Thyroid gland (tissue), 4 donors: Measurements from ENCODE around the gene TCOF1. TPM values are rescaled to one million over a fixed set of nuclear protein-coding genes. Genes with fewer than 3 reads are reported as not detected.

ENCODE experiments used
- DNase-seq, 2 donors: peaks; one replicate each; pipeline ENCODE4 v3.0.0-alpha.2; 2019
- H3K27ac ChIP-seq, 3 donors: fragments of 200-600 bp; sonication (generic); 1 replicate in 2 of 3; 2 replicates in 1 of 3; pipeline ENCODE4 v1.5.1; 2016 to 2019; ENCODE audit warnings: mild to moderate bottlenecking in 1 of 3, moderate library complexity in 1 of 3
- H3K27me3 ChIP-seq: fragments of 200-600 bp; sonication (generic); one replicate; pipeline ENCODE4 v1.5.1; 2019
- H3K36me3 ChIP-seq, 2 donors: fragments of 200-600 bp; sonication (generic); one replicate each; pipeline ENCODE4 v1.5.1; 2016 to 2019
- H3K4me1 ChIP-seq, 2 donors: fragments of 200-600 bp; sonication (generic); one replicate each; pipeline ENCODE4 v1.5.1; 2017 to 2019
- H3K4me3 ChIP-seq, 3 donors: fragments of 200-600 bp; sonication (generic); replicated peaks in 1 of 3; 1 replicate in 2 of 3; 2 replicates in 1 of 3; pipeline ENCODE4 v1.5.1; 2016; ENCODE audit warnings: mild to moderate bottlenecking in 1 of 3
- H3K9me3 ChIP-seq: fragments of 200-600 bp; sonication (generic); one replicate; pipeline ENCODE4 v1.5.1; 2017
- POLR2A ChIP-seq, 2 donors: fragments of 450-650 bp; IDR thresholded peaks; one replicate each; pipeline ENCODE4 v1.6.1; 2017; ENCODE audit warnings: antibody characterized with exemption in 2 of 2, mild to moderate bottlenecking in 2 of 2, moderate library complexity in 1 of 2
- WGBS, 2 donors: methylation state at CpG; one replicate each; pipeline ENCODE4 v1.1.5; 2017; 5-methylcytosine and 5-hydroxymethylcytosine counted together
- intact Hi-C: fragments of 100-400 bp; cut with DNase I; formaldehyde crosslinking; loops from one replicate; pipeline ENCODE4 v1.15.1; 2023
- total RNA-seq, 4 donors: library from RNA; depleted of rRNA; stranded (reverse); fragments of >200 nt; gene quantifications; one replicate each; pipeline ENCODE4 v1.2.3, GENCODE V29; 2016
- TF ChIP-seq, protein P1 (sequence below), 6 experiments: fragments of 200-600 bp in 3 of 6; fragments of 450-650 bp in 3 of 6; sonication (generic) in 3 of 6; IDR thresholded peaks; one replicate each; pipeline ENCODE4 v1.5.1; 2016 to 2019; ENCODE audit warnings: antibody characterized with exemption in 6 of 6, mild to moderate bottlenecking in 2 of 6, inconsistent platforms in 1 of 6, moderate library complexity in 1 of 6

Gene TCOF1
- total RNA-seq, 4 donors from 2014 or later, result 20.7 to 28.0 (median 25.3) TPM

DNA sequence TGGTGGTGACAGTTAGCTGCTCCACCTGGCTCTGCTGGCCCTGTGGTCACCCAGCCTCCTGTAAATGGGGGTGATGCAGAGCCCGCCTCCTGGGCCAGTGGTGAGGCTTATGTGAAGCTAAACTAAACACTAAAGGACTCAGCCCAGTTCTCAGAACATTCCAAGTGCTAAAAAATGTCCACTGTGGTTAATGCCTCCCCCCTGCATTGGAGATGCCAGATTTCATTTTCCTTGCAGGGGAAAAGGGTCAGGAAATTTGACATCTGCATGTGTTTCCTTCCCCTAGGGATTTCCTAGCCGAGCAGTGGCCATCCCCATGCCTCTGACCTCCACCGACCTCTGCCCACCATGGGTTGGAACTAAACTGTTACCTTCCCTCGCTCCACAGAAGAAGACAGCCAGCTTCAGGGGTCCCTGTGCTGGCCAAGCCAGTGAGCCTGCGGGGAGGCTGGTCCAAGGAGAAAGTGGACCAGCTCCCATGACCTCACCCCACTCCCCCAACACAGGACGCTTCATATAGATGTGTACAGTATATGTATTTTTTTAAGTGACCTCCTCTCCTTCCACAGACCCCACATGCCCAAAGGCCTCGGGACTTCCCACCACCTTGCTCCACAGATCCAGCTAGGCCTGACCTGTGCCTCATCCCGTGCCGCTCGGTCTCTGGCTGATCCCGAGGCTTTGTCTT lies 42.2 kb downstream of the TCOF1 start:
- Histone ChIP-seq H3K36me3 (peaks cover 14 to 23% of the 10 kb centered on the region in 2 donors), H3K4me1 (no peaks in the 10 kb centered on the region), H3K27me3 (no peaks in the 10 kb centered on the region), H3K27ac (no peak overlapping the region), H3K4me3 (no peak overlapping the region), H3K9me3 (no peaks in the 10 kb centered on the region)
- DNase-seq, result no peak
- TF ChIP-seq, protein P1, sequence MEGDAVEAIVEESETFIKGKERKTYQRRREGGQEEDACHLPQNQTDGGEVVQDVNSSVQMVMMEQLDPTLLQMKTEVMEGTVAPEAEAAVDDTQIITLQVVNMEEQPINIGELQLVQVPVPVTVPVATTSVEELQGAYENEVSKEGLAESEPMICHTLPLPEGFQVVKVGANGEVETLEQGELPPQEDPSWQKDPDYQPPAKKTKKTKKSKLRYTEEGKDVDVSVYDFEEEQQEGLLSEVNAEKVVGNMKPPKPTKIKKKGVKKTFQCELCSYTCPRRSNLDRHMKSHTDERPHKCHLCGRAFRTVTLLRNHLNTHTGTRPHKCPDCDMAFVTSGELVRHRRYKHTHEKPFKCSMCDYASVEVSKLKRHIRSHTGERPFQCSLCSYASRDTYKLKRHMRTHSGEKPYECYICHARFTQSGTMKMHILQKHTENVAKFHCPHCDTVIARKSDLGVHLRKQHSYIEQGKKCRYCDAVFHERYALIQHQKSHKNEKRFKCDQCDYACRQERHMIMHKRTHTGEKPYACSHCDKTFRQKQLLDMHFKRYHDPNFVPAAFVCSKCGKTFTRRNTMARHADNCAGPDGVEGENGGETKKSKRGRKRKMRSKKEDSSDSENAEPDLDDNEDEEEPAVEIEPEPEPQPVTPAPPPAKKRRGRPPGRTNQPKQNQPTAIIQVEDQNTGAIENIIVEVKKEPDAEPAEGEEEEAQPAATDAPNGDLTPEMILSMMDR (IDR thresholded peaks at IDR 0.05), result no peak
- TF ChIP-seq POLR2A (IDR thresholded peaks at IDR 0.05), result no peak
- WGBS, 2 donors, result 92 to 93% methylated on average over 11 of the region's 11 CpGs
- intact Hi-C loops, result no loop called here

DNA sequence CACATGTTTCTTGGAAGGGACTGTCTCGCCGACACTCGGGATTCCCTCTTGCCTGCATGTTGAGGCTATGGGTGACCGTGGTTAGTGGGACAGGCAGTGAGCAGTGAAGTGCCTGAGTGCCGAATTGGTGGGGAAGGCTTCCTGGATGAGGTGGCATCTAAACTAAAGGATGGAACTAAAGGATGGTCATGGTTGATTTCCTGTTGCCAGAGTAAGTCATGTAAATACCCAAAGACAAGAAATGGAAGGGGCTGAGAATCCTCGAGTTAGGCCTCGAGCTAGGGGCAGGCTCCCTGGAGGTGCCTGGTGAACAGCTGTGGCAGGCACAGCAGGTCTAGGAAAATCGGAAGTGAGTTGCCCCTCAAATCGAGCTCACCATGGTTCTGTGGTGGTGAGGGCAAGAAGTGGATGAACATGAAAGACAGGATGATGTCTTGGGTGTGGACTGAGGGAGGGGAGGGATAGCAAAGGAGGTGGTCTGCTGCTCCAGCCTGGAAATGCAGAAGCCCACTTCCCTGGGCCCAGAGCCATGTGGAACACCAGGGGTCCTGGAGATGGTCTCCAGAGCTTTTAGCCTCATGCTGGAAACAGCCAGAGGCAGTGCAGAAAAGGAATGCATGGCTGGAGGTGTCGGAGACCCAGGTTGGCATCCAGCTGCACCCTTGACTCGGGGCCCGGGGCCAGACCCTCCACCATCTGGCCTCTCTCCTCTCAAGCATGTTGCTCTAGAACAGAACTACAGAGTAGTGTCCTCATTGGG lies 43.0 kb downstream of the TCOF1 start:
- Histone ChIP-seq H3K27ac (no peak overlapping the region), H3K36me3 (peaks cover 14 to 23% of the 10 kb centered on the region in 2 donors), H3K4me3 (no peak overlapping the region), H3K4me1 (no peaks in the 10 kb centered on the region), H3K9me3 (no peaks in the 10 kb centered on the region), H3K27me3 (no peaks in the 10 kb centered on the region)
- no peak for TF ChIP-seq POLR2A (IDR thresholded peaks at IDR 0.05)
- TF ChIP-seq, protein P1 (IDR thresholded peaks at IDR 0.05), result no peak
- 87 to 92% methylated on average over 12 of the region's 12 CpGs for WGBS, 2 donors
- intact Hi-C loops, result no loop called here
- no peak for DNase-seq

DNA sequence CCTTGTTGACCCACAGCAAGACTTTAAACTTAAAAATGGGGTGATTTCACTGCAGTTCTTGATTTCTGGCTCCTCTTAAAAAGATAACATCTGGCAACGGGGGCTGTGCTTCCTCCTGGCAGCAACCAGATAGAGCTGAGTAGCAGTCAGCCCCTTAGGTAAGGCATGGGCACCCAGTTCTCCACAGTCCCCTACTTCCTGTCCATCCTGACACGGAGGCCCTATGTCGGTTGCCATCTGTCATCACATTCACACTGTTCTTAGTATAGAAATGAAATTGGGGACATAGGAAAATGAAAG lies 43.5 kb downstream of the TCOF1 start:
- 65 to 74% methylated on average over 3 of the region's 3 CpGs for WGBS, 2 donors
- peaks cover 14 to 23% of the 10 kb centered on the region in 2 donors for H3K36me3 ChIP-seq

DNA sequence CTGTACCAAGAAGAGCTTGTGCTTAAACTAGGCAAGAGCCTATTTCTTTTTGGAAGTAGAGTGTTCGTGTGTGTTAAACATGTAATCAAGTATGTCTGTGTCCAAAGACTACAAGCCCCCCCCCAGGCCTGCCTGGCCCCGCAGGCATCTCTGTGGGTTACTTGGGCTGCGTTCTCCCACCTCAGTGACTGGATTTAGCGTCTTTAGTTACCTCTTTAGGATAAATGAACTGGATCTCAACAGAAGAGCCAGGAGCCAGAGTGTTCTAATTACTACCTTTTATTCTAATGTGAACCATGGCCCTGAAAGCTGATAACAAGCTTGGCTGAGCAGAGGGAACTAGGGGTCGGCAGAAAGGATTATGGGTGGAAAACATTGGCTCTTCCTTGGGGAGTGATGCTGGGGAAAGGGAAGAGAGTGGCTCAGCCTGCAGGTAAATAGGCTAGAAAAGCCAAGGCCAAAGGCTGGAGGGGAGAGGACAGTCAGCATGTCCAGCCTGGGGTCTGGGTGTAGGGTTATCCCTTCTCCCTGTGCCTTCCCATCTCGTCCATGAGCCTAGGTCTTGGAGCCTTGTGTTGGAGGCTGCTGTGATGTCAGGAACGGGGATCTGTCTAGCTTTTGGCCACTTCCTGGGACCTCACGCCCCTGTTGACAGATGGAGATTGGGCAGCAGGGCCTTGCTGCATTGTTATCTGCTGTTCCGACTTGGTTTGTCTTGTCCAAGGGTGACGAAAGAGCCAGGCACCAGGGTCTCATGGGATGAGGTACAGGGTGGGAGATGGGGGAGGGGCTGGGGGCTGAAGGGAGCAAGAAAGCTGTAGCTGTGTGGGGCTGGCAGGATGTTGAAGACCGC lies 44.1 kb downstream of the TCOF1 start:
- TF ChIP-seq, protein P1 (IDR thresholded peaks at IDR 0.05), result no peak
- no peak for TF ChIP-seq POLR2A (IDR thresholded peaks at IDR 0.05)
- Histone ChIP-seq H3K4me3 (no peak overlapping the region), H3K4me1 (no peaks in the 10 kb centered on the region), H3K27ac (no peak overlapping the region), H3K9me3 (no peaks in the 10 kb centered on the region), H3K27me3 (no peaks in the 10 kb centered on the region), H3K36me3 (peaks cover 14 to 23% of the 10 kb centered on the region in 2 donors)
- intact Hi-C loops, result no loop called here
- DNase-seq, result no peak
- 86 to 89% methylated on average over 11 of the region's 11 CpGs for WGBS, 2 donors

More for the DNA sequence above, 43.5 kb downstream of the TCOF1 start:
- no peaks in the 10 kb centered on the region for H3K9me3 ChIP-seq
- no peak overlapping the region for H3K4me3 ChIP-seq
- intact Hi-C loops, result no loop called here
- no peak for TF ChIP-seq POLR2A (IDR thresholded peaks at IDR 0.05)
- TF ChIP-seq, protein P1 (IDR thresholded peaks at IDR 0.05), result no peak
- H3K27ac ChIP-seq, result no peak overlapping the region
- H3K27me3 ChIP-seq, result no peaks in the 10 kb centered on the region
- H3K4me1 ChIP-seq, result no peaks in the 10 kb centered on the region
- DNase-seq, result no peak
